Sigmoid colon (tissue), 3 donors: ENCODE results near the gene IRS2.

Source experiments
- POLR2A ChIP-seq, 2 donors: fragments of 450-650 bp; IDR thresholded peaks; one replicate each; pipeline ENCODE4 v1.6.1; 2016; ENCODE audit warnings: antibody characterized with exemption in 2 of 2, mild to moderate bottlenecking in 2 of 2, moderate library complexity in 2 of 2
- TF ChIP-seq, protein P1 (sequence below), 4 experiments: fragments of 450-650 bp in 3 of 4; fragments of 200-600 bp in 1 of 4; IDR thresholded peaks; one replicate each; pipeline ENCODE4 v1.5.1; 2016 to 2019; ENCODE audit warnings: antibody characterized with exemption in 4 of 4, mild to moderate bottlenecking in 3 of 4, moderate library complexity in 2 of 4

DNA sequence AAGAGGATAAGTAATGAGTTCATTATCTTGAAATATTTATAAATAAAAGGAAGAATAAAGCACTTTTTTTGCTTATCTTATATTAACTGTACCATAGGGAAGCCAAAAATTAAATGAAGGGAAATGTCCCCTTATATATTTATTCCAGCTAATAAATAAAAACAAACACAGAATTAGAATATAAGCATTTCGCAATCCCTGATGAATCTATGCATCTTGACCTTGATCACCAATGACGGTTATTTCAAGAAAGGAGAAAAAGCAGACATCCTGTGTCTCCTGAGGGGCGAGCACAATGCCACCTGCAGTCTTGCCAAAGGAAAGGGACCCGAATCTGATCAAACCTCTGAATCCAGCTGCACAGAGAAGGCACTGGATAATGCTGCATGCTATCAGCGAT is 29.3 kb upstream of the IRS2 start:
- TF ChIP-seq, protein P1, sequence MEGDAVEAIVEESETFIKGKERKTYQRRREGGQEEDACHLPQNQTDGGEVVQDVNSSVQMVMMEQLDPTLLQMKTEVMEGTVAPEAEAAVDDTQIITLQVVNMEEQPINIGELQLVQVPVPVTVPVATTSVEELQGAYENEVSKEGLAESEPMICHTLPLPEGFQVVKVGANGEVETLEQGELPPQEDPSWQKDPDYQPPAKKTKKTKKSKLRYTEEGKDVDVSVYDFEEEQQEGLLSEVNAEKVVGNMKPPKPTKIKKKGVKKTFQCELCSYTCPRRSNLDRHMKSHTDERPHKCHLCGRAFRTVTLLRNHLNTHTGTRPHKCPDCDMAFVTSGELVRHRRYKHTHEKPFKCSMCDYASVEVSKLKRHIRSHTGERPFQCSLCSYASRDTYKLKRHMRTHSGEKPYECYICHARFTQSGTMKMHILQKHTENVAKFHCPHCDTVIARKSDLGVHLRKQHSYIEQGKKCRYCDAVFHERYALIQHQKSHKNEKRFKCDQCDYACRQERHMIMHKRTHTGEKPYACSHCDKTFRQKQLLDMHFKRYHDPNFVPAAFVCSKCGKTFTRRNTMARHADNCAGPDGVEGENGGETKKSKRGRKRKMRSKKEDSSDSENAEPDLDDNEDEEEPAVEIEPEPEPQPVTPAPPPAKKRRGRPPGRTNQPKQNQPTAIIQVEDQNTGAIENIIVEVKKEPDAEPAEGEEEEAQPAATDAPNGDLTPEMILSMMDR (IDR thresholded peaks at IDR 0.05) = no peak
- no peak for TF ChIP-seq POLR2A (IDR thresholded peaks at IDR 0.05)
